ENCODE data around the gene IQSEC2. TPM values are rescaled to one million over a fixed set of nuclear protein-coding genes. Genes with fewer than 3 reads are reported as not detected.

Gene IQSEC2
- total RNA-seq, 1 donor from 2014 or later = 0.14 TPM

DNA sequence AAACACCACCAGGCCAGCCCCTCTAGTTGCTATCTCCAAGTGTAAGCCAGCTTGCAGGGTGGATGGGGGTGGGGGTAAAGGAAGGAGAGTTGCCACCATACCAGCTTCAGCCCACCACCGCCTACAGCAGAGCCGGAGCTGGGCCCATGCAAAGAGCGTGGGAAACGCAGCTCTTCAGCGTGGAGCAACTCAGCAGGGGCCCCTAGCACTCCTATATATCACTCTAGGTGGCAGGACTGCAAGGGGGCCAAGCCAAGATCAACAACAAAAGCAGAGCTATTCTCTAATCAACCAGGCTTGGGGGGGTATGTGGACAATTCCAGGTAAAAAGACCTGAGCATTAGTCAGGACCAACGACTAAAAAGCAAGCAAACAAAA lies 35.5 kb upstream of the IQSEC2 start:
- Mint-ChIP-seq H3K4me1 (ENCODE audit: low read depth) (peaks cover 11% of the 10 kb centered on the region), H3K36me3 (ENCODE audit: low read depth) (no peaks in the 10 kb centered on the region), H3K27me3 (ENCODE audit: low read depth) (peaks cover 30% of the 10 kb centered on the region), H3K9me3 (no peaks in the 10 kb centered on the region), H3K27ac (no peak overlapping the region), H3K4me3 (ENCODE audit: low read depth) (no peak overlapping the region)
- no peak for DNase-seq (ENCODE audit: low spot score)
- intact Hi-C loops (cut with micrococcal nuclease) = loop anchor here (1.0 to 10.0 kb wide), 3 partner anchors 58 to 166 kb away; no protein-coding TSS in a partner anchor

DNA sequence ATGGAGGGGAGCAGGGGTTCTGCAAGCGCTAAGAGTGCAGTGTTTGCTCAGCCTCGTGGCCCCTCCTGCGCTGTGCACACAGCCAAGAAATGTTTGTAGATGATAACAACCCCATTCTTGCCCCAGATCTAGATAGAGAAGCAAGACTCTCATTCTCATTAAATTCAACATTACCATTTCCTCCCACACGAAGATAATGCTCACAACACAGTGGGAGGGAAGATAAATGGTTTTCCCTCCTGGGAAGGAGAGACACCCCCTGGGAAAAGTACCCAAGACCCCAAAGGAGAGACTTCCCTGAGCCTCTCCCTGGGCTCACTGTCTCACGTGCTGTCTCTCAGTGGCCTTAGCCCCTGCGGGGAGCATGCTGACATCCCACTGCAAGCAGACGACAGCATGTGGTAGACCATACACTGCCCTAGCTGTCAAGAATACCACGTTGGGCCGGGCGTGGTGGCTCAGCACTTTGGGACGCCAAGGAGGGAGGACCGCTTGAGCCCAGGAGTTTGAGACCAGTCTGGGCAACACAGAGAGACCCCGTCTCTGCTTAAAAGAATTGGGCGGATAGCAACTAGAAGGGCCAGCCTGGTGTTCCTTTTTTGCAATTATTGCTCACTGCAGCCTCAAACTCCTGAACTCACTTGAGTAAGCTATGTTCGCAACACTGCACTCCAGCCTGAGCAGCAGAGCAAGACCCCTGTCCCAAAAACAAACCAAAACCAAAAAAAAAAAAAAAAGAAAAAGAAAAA lies 34.9 kb upstream of the IQSEC2 start:
- Mint-ChIP-seq H3K4me3 (ENCODE audit: low read depth) (no peak overlapping the region), H3K36me3 (ENCODE audit: low read depth) (no peaks in the 10 kb centered on the region), H3K27ac (no peak overlapping the region), H3K4me1 (ENCODE audit: low read depth) (peaks cover 6% of the 10 kb centered on the region), H3K27me3 (ENCODE audit: low read depth) (peaks cover 26% of the 10 kb centered on the region), H3K9me3 (no peaks in the 10 kb centered on the region)
- intact Hi-C loops (cut with micrococcal nuclease) = loop anchor here (2.0 to 10.0 kb wide), 2 partner anchors 59 to 167 kb away; no protein-coding TSS in a partner anchor
- no peak for DNase-seq (ENCODE audit: low spot score)

DNA sequence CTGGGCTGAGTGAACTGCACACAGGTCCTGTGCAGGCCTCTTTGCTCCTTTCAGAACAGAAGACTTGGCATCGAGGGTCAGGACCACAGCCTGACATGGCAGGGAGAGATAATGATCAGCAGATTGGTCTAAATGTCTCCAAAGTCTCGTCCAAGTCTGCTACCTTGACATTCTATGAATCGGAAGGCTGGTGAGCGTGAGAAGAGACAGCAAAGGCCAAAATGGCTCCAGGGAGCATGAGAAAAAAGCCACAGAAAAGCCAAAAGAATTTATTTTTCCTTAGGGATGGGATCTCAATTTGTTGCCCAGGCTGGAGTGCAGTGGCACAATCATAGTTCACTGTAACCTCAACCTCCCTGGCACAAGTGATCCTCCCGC lies 32.3 kb upstream of the IQSEC2 start:
- H3K9me3 Mint-ChIP-seq = no peaks in the 10 kb centered on the region
- H3K4me1 Mint-ChIP-seq (ENCODE audit: low read depth) = peaks cover 1% of the 10 kb centered on the region
- intact Hi-C loops (cut with micrococcal nuclease) = loop anchor here (10.0 kb wide), 1 partner anchor 61 kb away; no protein-coding TSS in a partner anchor
- no peak overlapping the region for H3K4me3 Mint-ChIP-seq (ENCODE audit: low read depth)
- no peaks in the 10 kb centered on the region for H3K36me3 Mint-ChIP-seq (ENCODE audit: low read depth)
- H3K27ac Mint-ChIP-seq = no peak overlapping the region
- peaks cover 11% of the 10 kb centered on the region for H3K27me3 Mint-ChIP-seq (ENCODE audit: low read depth)
- DNase-seq (ENCODE audit: low spot score) = no peak

DNA sequence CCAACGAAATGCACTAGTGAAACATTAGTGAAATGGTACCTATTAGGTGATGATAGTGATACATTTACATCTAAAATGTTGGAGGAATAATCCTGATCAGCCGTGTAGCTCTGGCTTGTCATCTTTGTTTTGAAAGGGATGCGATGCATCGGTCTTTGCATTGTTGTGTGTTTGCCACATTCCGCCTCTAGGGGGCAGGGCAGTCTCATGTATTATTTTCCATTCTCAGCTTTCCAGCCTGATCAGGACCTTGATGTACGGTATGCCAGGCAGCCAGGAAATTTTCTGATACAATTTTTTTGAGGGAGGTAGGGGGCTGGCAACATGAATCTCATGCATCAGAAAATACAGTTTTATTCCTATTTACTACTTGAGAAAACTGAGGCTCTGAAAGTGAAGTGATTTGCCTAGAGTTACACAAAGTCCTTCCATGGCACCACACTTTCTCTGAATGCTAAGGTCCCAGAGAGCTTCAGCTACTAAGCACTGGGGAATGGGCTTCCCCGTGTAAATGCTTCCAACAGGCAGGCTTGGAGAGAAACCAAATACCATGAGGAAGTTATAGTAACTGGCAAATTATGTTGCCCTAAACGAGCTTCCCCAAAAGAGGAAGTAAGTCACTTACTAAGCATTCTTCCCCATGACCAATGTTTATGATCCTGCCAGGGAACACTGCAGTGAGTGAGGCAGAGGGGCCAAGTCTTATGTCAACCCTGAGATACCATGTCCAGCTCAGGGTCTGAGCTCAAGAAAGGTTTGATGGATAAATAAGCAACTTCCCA lies 31.8 kb upstream of the IQSEC2 start:
- Mint-ChIP-seq H3K36me3 (ENCODE audit: low read depth) (no peaks in the 10 kb centered on the region), H3K27ac (no peak overlapping the region), H3K4me1 (ENCODE audit: low read depth) (peaks cover 1% of the 10 kb centered on the region), H3K27me3 (ENCODE audit: low read depth) (peaks cover 7% of the 10 kb centered on the region), H3K4me3 (ENCODE audit: low read depth) (no peak overlapping the region), H3K9me3 (no peaks in the 10 kb centered on the region)
- no peak for DNase-seq (ENCODE audit: low spot score)
- intact Hi-C loops (cut with micrococcal nuclease) = loop anchor here (10.0 kb wide), 1 partner anchor 62 kb away; no protein-coding TSS in a partner anchor

DNA sequence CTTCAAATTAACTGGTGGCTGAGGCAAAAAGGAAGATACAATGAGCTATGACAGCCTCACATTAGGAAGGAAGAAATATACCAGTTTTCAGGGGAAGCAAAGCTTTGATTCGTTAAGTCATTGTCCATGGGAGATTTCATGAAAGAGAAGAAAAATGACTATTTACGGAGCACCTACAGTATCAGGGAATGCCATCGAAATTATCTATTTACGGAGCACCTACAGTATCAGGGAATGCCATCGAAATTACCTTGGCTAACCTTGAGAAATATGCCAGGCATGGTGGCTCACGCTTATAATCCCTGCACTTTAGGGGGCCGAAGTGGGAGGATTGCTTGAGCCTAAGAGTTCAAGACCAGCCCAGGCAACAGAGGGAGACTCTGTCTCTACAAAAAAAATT lies 28.5 kb upstream of the IQSEC2 start:
- intact Hi-C loops (cut with micrococcal nuclease) = loop anchor here (10.0 kb wide), 1 partner anchor 65 kb away; no protein-coding TSS in a partner anchor
- no peak overlapping the region for H3K4me3 Mint-ChIP-seq (ENCODE audit: low read depth)
- H3K36me3 Mint-ChIP-seq (ENCODE audit: low read depth) = no peaks in the 10 kb centered on the region
- DNase-seq (ENCODE audit: low spot score) = no peak
- H3K9me3 Mint-ChIP-seq = no peaks in the 10 kb centered on the region
- H3K4me1 Mint-ChIP-seq (ENCODE audit: low read depth) = no peaks in the 10 kb centered on the region
- no peak overlapping the region for H3K27ac Mint-ChIP-seq
- H3K27me3 Mint-ChIP-seq (ENCODE audit: low read depth) = no peaks in the 10 kb centered on the region

DNA sequence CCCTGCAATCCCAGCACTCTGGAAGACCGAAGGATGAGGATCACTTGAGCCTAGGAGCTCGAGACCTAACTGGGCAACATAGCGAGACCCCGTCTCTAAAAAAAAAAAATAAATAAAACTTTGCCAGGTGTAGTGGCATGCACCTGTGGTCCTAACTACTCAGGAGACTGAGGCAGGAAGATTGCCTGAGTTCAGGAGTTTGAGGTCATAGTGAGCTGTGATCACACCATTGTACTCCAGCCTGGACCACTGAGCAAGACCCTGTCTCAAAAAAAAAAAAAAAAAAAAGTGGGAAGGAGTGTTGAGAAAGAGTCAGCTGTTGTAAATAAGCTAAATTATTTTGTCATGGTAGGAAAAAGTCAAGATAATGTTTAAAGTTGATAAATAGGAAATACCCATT lies 27.5 kb upstream of the IQSEC2 start:
- no peaks in the 10 kb centered on the region for H3K9me3 Mint-ChIP-seq
- no peaks in the 10 kb centered on the region for H3K4me1 Mint-ChIP-seq (ENCODE audit: low read depth)
- H3K4me3 Mint-ChIP-seq (ENCODE audit: low read depth) = no peak overlapping the region
- no peak for DNase-seq (ENCODE audit: low spot score)
- H3K27ac Mint-ChIP-seq = no peak overlapping the region
- no peaks in the 10 kb centered on the region for H3K27me3 Mint-ChIP-seq (ENCODE audit: low read depth)
- intact Hi-C loops (cut with micrococcal nuclease) = no loop called here
- H3K36me3 Mint-ChIP-seq (ENCODE audit: low read depth) = no peaks in the 10 kb centered on the region

DNA sequence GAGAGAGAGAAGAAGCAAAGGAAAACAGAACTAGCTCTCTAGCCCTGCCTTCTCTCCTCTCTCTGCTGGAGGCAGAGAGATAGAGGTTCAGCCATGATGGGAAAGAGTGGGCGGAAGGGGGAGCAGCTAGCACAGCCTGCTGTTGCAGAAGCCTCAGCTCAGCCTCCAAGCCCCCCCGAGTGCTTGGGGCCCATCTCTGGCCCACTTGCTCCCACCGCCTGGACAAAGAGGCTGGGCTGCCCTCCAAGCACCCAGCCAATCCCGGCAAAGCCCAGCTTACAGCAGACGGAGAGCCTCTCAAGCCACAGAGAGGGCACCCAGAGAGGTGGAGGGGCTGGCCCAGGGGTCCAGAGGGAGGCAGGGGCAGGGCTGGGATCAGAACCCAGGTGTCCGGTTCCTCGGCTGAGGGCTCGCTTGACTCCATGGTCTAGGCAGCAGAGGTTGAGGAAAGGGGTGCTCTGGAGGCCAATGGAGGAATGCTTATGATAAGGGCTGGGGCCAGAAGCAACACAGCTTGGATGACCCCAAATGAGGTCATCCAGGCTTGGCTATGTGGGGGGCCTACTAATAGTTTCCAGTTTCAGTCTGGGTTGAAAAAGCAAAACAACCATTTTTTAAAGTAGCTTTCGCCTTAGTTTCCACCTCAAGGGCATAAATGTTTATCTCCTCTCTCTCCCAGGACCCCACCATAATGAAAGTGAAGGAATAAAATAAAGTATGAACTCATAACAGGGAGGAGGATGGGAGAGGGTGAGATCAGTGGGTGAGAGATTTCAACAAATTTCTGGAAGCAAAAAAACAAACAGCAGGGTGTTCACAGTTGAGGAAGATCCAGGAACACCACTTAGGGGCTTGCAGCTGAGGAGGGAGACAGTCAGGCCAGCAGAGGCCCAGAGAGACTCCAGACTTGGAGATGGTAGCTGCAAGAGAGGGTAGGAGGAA lies 24.9 kb upstream of the IQSEC2 start:
- intact Hi-C loops (cut with micrococcal nuclease) = no loop called here
- Mint-ChIP-seq H3K36me3 (ENCODE audit: low read depth) (no peaks in the 10 kb centered on the region), H3K4me3 (ENCODE audit: low read depth) (no peak overlapping the region), H3K9me3 (no peaks in the 10 kb centered on the region), H3K27ac (no peak overlapping the region), H3K4me1 (ENCODE audit: low read depth) (no peaks in the 10 kb centered on the region), H3K27me3 (ENCODE audit: low read depth) (no peaks in the 10 kb centered on the region)
- DNase-seq (ENCODE audit: low spot score) = no peak

DNA sequence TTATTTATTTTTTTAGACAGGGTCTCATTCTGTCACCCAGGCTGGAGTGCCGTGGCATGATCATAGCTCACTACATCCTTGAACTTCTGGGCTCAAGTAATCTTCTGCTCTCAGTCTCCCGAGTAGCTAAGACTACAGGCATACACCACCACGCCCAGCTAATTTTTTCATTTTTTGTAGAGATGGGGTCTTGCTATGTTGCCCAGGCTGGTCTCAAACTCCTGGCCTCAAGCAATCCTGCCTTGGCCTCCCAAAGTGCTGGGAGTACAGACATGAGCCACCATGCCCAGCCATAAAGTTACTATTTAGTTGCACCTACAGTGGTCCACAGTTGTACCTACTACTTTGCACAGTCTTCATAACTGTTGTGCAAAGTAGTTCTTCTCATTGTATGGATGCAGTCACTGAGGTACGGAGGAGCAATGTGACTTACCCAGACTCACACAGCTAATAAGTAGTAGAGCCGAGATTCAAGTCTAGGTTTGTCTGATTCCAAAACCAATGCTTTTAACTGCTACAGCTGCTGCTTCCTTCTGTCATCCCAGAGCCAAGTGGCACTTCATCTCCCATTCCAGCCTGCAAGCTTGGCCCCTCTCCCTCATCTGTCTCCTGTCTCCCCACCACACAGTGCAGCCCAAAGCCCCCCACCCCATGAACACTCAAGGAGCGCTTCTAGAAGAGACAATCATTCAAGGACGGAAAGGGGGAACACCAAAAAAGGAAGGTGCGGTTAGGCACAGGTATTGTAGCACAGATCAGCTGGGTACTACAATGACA lies 24.0 kb upstream of the IQSEC2 start:
- no peak for DNase-seq (ENCODE audit: low spot score)
- Mint-ChIP-seq H3K27me3 (ENCODE audit: low read depth) (no peaks in the 10 kb centered on the region), H3K9me3 (no peaks in the 10 kb centered on the region), H3K27ac (no peak overlapping the region), H3K4me3 (ENCODE audit: low read depth) (no peak overlapping the region), H3K4me1 (ENCODE audit: low read depth) (no peaks in the 10 kb centered on the region), H3K36me3 (ENCODE audit: low read depth) (no peaks in the 10 kb centered on the region)
- intact Hi-C loops (cut with micrococcal nuclease) = no loop called here

DNA sequence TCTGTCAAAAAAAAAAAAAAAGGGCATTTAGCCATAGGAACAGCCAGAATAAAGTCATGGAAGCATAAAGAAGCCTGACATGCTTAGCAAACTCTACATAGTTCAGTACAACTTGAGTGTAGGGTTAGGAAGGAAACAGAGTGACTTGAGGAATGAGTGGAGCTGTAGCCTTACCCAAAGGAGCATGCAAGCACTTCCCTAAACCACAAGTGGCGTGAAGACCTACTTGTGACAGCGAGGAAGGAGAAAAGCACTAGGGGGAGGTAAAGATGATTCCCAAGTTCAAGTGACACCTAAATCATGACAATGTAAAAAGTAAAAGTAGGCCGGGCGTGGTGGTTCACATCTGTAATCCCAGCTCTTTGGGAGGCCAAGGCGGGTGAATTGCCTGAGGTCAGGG lies 21.8 kb upstream of the IQSEC2 start:
- DNase-seq (ENCODE audit: low spot score) = no peak
- Mint-ChIP-seq H3K27ac (no peak overlapping the region), H3K4me3 (ENCODE audit: low read depth) (no peak overlapping the region), H3K9me3 (no peaks in the 10 kb centered on the region), H3K4me1 (ENCODE audit: low read depth) (no peaks in the 10 kb centered on the region), H3K27me3 (ENCODE audit: low read depth) (no peaks in the 10 kb centered on the region), H3K36me3 (ENCODE audit: low read depth) (no peaks in the 10 kb centered on the region)
- intact Hi-C loops (cut with micrococcal nuclease) = no loop called here

DNA sequence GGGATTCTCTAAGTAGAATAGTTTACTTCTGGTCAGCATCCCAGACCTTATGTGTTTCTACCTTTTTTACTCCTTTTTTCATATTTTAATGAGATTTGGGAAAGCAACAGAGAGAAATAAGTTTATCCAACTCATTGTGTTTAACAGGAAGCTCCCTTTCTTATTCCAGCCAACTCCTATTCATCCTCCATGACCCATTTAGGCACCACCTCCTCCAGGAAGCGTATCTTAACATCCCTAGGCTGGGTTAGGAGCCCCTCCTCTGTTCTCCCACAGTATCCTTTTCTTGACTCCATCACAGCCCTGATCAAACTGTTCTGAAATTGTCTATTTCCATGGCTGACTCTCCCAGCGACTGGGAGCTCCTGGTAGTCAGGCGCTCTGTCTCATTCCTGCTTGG lies 18.8 kb upstream of the IQSEC2 start:
- Mint-ChIP-seq H3K4me1 (ENCODE audit: low read depth) (no peaks in the 10 kb centered on the region), H3K9me3 (no peaks in the 10 kb centered on the region), H3K27me3 (ENCODE audit: low read depth) (no peaks in the 10 kb centered on the region), H3K36me3 (ENCODE audit: low read depth) (no peaks in the 10 kb centered on the region), H3K4me3 (ENCODE audit: low read depth) (no peak overlapping the region), H3K27ac (no peak overlapping the region)
- intact Hi-C loops (cut with micrococcal nuclease) = no loop called here
- no peak for DNase-seq (ENCODE audit: low spot score)

DNA sequence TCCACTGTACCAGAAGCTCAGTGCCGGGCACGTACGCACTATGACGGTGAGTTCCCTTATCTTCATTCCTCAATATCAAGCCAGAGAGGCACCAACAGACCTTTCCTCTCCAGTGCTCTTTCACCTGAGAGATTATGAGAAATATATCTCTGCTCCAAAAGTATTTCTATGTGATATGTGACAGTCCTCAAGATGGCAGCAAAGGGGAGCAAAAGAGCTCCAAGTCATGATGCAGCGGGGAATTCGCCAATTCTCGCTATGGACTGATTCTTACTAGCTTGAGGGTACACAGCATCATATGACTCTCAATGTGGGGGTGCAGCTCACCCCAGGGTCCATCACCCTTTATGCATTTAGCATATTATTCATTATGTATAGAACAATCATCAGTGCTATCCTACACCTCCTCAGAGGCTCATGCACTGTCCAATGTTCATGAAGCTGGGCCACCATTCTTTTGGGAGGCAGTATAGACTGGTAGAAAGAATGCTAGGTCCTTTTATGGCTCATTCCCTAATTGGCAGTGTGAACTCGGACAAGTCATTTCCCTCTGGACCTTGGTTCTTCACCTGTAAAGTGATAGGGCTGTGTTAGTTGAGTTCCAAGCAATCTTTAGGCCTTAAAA lies 12.8 kb upstream of the IQSEC2 start:
- Mint-ChIP-seq H3K9me3 (no peaks in the 10 kb centered on the region), H3K27ac (no peak overlapping the region)
- intact Hi-C loops (cut with micrococcal nuclease) = no loop called here

DNA sequence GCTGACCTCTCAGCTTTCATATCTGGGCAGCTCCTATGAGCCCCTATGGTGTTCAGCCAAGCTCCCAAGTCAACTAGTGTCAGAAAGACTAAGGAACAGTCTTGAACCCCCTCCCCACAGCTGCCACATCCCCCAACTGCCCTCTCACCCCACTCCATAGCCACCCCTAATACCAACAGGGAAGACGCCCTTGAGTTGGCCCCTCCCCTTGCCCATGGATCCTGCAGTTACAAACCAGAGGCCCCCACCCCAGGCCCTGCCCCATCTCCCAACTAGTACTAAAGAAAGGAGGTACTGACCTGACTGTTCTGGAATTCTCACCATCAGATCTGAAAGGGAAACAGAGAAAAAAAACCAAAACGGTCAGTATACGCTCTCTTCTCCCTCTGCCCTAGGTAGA lies 10.2 kb upstream of the IQSEC2 start:
- H3K9me3 Mint-ChIP-seq = no peaks in the 10 kb centered on the region
- no peak for DNase-seq (ENCODE audit: low spot score)
- no peak overlapping the region for H3K27ac Mint-ChIP-seq
- no peaks in the 10 kb centered on the region for H3K27me3 Mint-ChIP-seq (ENCODE audit: low read depth)
- H3K4me1 Mint-ChIP-seq (ENCODE audit: low read depth) = peaks cover 13% of the 10 kb centered on the region
- intact Hi-C loops (cut with micrococcal nuclease) = no loop called here
- no peaks in the 10 kb centered on the region for H3K36me3 Mint-ChIP-seq (ENCODE audit: low read depth)
- no peak overlapping the region for H3K4me3 Mint-ChIP-seq (ENCODE audit: low read depth)

More for the DNA sequence above, 12.8 kb upstream of the IQSEC2 start:
- no peak for DNase-seq (ENCODE audit: low spot score)
- H3K4me3 Mint-ChIP-seq (ENCODE audit: low read depth) = no peak overlapping the region
- no peaks in the 10 kb centered on the region for H3K4me1 Mint-ChIP-seq (ENCODE audit: low read depth)
- H3K27me3 Mint-ChIP-seq (ENCODE audit: low read depth) = no peaks in the 10 kb centered on the region
- no peaks in the 10 kb centered on the region for H3K36me3 Mint-ChIP-seq (ENCODE audit: low read depth)

All from activated T-helper 2 cell treated with anti-CD3 and anti-CD28 coated beads, Interferon-gamma antibody, Interleukin-2, Interleukin-4, amounts not matched to agents 10 μg/mL and 5 μg/mL and 100 μg/mL, durations not matched to agents 14 hours and 24 hours and 36 hours (primary cell).